Ovary (tissue), 3 donors: ENCODE data around the gene HERPUD1.

Experiments
- EP300 ChIP-seq: sonication (generic); formaldehyde crosslinking; IDR thresholded peaks from one replicate; pipeline ENCODE4 v1.6.1; 2017; ENCODE audit warnings: antibody characterized with exemption
- TF ChIP-seq, protein P1 (sequence below), 3 donors: fragments of 450-650 bp in 2 of 3; fragments of 200-600 bp in 1 of 3; IDR thresholded peaks; one replicate each; pipeline versions ENCODE4 v1.5.1 to v1.8.0; 2016 to 2022; ENCODE audit warnings: antibody characterized with exemption in 3 of 3, mild to moderate bottlenecking in 1 of 3
- donor health status: DM: no; HTN: no; CAD: no.

DNA sequence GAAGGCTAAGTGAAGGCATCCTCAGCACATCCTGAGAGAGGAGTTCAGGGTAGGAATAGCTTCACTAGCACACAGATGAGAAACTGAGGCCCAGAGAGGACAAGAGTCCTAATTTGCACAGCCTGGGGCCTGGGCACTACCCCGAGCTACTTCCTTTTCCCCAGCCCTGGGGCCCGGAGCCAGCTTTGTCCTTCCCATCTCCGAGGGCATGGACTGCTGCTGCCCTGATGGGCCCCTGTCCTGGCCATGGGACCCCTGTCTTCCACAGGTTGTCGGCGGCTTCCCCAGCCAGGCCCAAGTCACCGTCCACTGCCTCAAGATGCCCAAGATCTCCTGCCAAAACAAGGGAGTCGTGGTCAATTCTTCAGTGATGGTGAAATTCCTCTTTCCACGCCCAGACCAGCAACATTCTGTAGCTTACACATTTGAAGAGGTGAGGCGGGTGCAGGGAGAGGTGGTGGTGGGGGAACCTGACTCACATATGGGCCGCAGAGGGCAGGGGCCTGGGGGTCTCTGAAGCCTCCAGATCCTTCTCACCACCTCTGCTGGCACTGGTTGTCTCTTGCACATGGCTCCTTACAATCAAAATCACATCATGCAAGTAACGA is 46.0 kb downstream of the HERPUD1 start:
- TF ChIP-seq, protein P1, sequence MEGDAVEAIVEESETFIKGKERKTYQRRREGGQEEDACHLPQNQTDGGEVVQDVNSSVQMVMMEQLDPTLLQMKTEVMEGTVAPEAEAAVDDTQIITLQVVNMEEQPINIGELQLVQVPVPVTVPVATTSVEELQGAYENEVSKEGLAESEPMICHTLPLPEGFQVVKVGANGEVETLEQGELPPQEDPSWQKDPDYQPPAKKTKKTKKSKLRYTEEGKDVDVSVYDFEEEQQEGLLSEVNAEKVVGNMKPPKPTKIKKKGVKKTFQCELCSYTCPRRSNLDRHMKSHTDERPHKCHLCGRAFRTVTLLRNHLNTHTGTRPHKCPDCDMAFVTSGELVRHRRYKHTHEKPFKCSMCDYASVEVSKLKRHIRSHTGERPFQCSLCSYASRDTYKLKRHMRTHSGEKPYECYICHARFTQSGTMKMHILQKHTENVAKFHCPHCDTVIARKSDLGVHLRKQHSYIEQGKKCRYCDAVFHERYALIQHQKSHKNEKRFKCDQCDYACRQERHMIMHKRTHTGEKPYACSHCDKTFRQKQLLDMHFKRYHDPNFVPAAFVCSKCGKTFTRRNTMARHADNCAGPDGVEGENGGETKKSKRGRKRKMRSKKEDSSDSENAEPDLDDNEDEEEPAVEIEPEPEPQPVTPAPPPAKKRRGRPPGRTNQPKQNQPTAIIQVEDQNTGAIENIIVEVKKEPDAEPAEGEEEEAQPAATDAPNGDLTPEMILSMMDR (IDR thresholded peaks at IDR 0.05), result no peak
- TF ChIP-seq EP300, result no peak
